ENCODE results near the gene ZNHIT1. TPM values are rescaled to one million over a fixed set of nuclear protein-coding genes. Genes with fewer than 3 reads are reported as not detected.

ZNHIT1 gene
- total RNA-seq, 1 experiment from 2014 or later = 211 TPM

DNA sequence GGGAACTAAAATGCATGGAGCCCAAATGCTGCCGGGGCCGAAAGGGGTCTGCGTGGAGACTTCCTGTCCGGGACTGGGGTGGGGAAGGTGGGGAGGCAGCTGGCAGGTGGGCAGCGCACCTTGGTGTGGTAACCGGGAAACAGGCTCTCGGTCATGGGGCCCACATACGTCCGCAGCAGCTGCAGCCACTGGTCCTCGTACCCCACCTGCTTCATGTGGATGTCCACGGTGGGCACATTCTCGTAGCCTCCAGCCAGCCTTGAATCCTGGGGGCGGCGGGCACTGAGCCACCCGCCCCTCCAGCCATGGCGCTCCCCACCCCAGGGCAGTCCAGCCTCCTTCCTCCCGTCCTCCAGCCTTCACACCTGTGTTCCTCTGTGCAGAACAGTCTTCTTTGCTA, 10.5 kb upstream of the ZNHIT1 start:
- in situ Hi-C loops (cut with HindIII; ENCODE audit: low pct_unique_long_range_greater_than_20kb, low sequenced_read_pairs) = no loop called here
- DNase-seq (ENCODE audit: low read depth, low spot score) = no peak

- in situ Hi-C loops (cut with HindIII; ENCODE audit: low pct_unique_long_range_greater_than_20kb, low sequenced_read_pairs) = no loop called here
- no peak for DNase-seq (ENCODE audit: low read depth, low spot score)
Observed at GRCh38 chr7:101208794-101209193, 9.2 kb upstream of the ZNHIT1 start.

DNA sequence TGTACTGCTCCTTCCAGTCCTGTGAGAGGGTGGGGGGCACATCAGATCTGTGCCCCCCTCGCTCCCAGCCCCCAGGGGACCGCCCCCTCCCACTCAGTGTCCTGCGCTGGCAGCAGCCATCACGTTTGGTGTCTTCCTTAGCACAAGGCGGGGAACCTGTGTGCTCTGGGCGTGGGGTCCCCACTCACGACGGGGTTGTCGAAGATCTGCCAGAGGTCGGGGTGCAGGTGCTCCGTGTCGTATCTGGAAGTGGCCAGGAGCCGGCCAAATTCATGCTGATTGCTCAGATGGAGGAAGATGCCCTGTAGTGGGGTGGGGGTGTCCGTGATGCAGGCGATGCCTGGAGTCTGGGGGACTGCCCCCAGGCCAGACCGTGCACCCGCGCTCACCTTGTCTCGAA, 7.8 kb upstream of the ZNHIT1 start:
- in situ Hi-C loops (cut with HindIII; ENCODE audit: low pct_unique_long_range_greater_than_20kb, low sequenced_read_pairs) = no loop called here
- DNase-seq (ENCODE audit: low read depth, low spot score) = no peak

GRCh38 chr7:101211501-101211900, 6.5 kb upstream of the ZNHIT1 start:
- no peak for DNase-seq (ENCODE audit: low read depth, low spot score)
- in situ Hi-C loops (cut with HindIII; ENCODE audit: low pct_unique_long_range_greater_than_20kb, low sequenced_read_pairs) = no loop called here

DNA sequence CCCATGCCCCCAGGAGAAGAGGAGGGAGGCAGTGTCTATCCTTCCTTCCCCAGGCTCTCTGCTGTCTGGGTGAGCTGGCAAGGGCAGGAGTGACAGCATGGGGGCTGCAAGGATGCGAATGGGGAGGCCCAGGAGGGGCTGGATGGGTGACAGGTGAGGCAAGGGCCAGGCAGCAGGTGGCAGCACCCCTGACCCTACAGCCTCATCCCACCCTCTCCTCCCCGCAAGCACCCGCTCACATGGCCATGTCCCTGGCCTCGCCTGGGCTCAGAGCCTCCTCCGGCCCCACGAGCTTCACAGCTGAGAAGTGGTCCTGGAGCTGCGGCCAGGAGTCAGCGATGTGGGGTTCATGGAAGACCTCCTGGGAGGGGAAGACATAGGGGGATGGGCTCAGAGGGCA, 6.0 kb upstream of the ZNHIT1 start:
- no peak for DNase-seq (ENCODE audit: low read depth, low spot score)
- in situ Hi-C loops (cut with HindIII; ENCODE audit: low pct_unique_long_range_greater_than_20kb, low sequenced_read_pairs) = no loop called here

DNA sequence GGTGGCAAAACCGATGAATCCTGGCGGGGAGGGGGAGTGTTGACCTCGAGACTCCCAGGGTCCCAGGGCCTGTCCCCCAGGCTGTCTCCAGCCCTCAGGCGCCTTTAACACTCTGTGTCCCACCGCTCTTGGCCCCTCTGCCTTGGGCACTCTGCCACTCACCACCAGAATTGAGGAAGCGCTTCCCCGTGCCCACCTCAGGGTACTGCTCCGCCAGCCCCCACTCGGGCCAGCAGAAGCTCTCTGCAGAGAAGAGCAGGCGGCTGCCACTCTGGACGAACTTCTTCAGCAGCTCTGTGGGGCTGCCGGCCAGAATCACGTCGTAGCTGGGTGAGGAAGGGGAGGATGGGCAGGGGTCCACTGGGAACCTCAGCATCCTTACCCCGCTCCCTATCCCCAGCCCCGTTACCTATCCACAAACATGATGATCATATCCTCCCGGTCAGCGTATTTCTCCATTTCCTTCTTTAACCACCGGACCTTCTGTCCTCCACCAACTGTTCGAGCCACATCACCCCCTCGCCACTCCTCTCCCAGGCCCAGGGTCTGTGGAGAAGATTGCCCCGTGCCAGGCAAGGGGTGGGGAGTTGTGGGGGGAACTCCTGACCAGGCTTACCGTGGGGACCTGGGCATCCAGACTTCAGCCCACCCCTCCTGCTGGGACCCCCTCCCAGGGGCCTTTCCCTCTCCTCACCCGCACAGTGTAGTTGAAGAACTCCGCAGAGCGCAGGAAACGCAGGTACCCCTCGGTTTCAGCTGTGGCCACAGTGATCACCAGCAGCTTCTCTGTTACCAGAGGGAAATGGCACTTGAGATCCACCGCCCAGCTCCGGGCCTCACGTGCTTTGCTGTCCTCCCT, 1.7 kb upstream of the ZNHIT1 start:
- no peak for DNase-seq (ENCODE audit: low read depth, low spot score)
- in situ Hi-C loops (cut with HindIII; ENCODE audit: low pct_unique_long_range_greater_than_20kb, low sequenced_read_pairs) = no loop called here

GRCh38 chr7:101216860-101217387, 1.0 kb upstream of the ZNHIT1 start:
- DNase-seq (ENCODE audit: low read depth, low spot score) = no peak

GRCh38 chr7:101218236-101219125, 516 bp downstream of the ZNHIT1 start:
- DNase-seq (ENCODE audit: low read depth, low spot score) = no peak
- in situ Hi-C loops (cut with HindIII; ENCODE audit: low pct_unique_long_range_greater_than_20kb, low sequenced_read_pairs) = no loop called here

More at GRCh38 chr7:101216860-101217387, 1.0 kb upstream of the ZNHIT1 start:
- in situ Hi-C loops (cut with HindIII; ENCODE audit: low pct_unique_long_range_greater_than_20kb, low sequenced_read_pairs) = no loop called here

- no peak for DNase-seq (ENCODE audit: low read depth, low spot score)
- in situ Hi-C loops (cut with HindIII; ENCODE audit: low pct_unique_long_range_greater_than_20kb, low sequenced_read_pairs) = no loop called here
Observed at GRCh38 chr7:101220295-101220694, 2.3 kb downstream of the ZNHIT1 start.

DNA sequence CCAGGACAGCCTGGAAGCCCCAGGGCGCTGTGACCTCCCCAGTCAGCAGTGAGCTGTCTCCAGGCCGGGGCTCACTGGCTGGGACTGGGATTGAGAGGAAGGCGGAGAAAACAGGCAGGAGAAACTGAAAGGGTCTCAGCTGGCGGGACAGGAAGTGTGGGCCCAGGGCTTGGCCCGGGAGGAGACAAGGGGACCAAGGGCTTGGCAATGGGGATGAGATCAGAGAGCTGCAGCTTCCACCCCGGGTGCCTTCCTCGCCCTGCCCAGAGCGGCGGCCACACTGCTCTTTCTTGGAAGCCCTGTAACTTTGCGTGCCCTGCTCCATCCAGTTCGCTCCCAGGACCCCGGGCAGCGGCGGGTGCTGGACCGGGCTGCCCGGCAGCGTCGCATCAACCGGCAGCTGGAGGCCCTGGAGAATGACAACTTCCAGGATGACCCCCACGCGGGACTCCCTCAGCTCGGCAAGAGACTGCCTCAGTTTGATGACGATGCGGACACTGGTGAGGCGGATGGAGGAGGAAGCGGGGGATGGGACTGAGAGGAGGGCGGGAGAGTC, 4.4 kb downstream of the ZNHIT1 start:
- in situ Hi-C loops (cut with HindIII; ENCODE audit: low pct_unique_long_range_greater_than_20kb, low sequenced_read_pairs) = no loop called here
- DNase-seq (ENCODE audit: low read depth, low spot score) = no peak

DNA sequence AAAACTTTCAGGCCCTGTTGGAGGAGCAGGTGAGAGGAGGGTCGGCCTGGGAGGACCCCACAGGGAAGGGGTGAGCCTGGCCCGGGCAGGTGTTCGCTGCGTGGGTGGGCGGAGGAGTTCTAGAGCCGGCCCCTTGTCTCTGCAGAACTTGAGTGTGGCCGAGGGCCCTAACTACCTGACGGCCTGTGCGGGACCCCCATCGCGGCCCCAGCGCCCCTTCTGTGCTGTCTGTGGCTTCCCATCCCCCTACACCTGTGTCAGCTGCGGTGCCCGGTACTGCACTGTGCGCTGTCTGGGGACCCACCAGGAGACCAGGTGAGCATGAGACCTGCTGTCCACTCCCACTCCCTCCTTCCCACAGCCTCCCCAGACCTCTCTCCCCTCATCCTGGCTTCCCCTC, 5.6 kb downstream of the ZNHIT1 start:
- no peak for DNase-seq (ENCODE audit: low read depth, low spot score)
- in situ Hi-C loops (cut with HindIII; ENCODE audit: low pct_unique_long_range_greater_than_20kb, low sequenced_read_pairs) = no loop called here

DNA sequence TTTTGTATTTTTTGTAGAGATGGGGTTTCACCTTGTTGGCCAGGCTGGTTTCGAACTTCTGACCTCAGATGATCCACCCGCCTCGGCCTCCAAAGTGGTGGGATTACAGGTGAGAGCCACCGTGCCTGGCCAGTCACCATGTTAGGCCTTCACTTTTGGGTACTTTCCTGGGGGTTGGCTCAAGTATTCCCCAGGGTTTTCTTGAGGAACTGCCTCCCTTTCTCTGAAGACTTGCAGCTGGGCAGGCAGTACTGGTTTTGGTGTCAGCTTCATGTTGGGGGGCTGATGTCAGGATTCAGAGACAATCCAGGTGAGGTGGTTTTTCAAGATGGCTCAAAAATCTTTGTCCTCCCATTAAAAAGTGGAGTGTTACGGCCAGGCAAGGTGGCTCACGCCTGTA, 7.7 kb downstream of the ZNHIT1 start:
- in situ Hi-C loops (cut with HindIII; ENCODE audit: low pct_unique_long_range_greater_than_20kb, low sequenced_read_pairs) = no loop called here
- no peak for DNase-seq (ENCODE audit: low read depth, low spot score)

DNA sequence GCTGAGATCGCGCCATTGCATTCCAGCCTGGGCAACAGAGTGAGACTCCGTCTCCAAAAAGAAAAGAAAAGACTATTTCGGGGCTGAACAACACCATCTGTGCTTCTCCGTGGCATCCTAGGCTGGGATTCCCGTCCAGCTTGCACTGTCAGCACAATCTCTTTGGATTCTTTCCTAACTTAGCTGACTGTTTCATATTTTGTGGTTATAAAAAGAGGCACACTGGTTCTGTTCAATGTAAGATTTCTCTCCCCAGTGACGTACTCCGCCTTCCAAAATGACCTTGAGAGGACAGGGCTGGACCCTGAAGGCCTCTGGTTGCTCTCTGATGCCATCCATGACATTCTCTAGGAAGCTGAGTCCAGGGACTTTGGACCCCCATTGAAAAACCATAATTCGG, 8.8 kb downstream of the ZNHIT1 start:
- no peak for DNase-seq (ENCODE audit: low read depth, low spot score)
- in situ Hi-C loops (cut with HindIII; ENCODE audit: low pct_unique_long_range_greater_than_20kb, low sequenced_read_pairs) = no loop called here

GRCh38 chr7:101231644-101232043, 13.7 kb downstream of the ZNHIT1 start:
- in situ Hi-C loops (cut with HindIII; ENCODE audit: low pct_unique_long_range_greater_than_20kb, low sequenced_read_pairs) = no loop called here
- DNase-seq (ENCODE audit: low read depth, low spot score) = no peak

- no peak for DNase-seq (ENCODE audit: low read depth, low spot score)
- in situ Hi-C loops (cut with HindIII; ENCODE audit: low pct_unique_long_range_greater_than_20kb, low sequenced_read_pairs) = no loop called here
Observed at GRCh38 chr7:101232141-101232850, 14.3 kb downstream of the ZNHIT1 start.

GRCh38 chr7:101233907-101234547, 16.1 kb downstream of the ZNHIT1 start:
- in situ Hi-C loops (cut with HindIII; ENCODE audit: low pct_unique_long_range_greater_than_20kb, low sequenced_read_pairs) = no loop called here
- no peak for DNase-seq (ENCODE audit: low read depth, low spot score)

DNA sequence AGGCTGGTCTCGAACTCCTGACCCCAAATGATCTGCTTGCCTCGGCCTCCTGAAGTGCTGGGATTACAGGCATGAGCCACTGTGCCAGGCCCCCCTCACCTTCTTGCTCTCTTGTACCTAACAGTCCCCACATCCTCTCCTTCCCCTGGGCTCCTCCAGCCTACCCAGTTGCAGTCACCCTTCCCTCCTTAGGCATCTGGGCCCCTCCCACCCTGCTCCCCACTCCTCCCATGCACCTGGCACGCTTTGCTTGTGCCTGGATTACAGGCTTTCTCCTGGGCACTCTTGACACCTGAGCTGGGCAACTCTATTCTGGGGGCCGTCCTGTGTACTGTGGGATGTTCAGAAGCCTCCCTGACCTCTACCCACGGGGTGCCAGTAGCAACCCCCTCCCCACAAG, 16.7 kb downstream of the ZNHIT1 start:
- in situ Hi-C loops (cut with HindIII; ENCODE audit: low pct_unique_long_range_greater_than_20kb, low sequenced_read_pairs) = no loop called here
- no peak for DNase-seq (ENCODE audit: low read depth, low spot score)

All from SK-MEL-5 (cell line).